ENCODE measurements around the gene PRRT1B.

PRRT1B gene

DNA sequence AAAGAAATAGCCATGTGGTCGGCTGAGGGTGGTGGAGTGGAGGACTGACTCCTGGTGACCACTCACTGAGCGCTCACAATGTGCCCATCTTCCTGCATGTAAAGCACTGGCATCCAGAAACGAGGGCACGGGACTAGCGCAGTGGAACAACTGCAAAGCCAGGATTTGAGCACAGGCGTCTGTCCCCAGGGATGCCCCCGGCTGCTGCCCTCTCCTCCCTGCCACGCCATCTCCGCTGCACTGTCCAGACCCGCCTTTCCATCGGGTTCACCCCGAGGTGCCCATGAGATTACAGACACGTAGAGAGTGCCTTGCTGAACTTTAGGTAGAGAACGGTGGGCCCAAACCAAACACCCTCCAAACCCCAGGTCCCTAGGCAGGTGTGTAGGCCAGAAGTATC, 44.7 kb downstream of the PRRT1B start:
- Histone ChIP-seq H3K9me3 (ENCODE audit: low read length) (no peaks in the 10 kb centered on the region), H3F3A (ENCODE audit: insufficient read depth, low read length) (no peaks in the 10 kb centered on the region), H3K4me2 (ENCODE audit: low read length) (no peak overlapping the region), H3K4me1 (ENCODE audit: insufficient read depth, low read length, severe bottlenecking) (no peaks in the 10 kb centered on the region), H3K36me3 (ENCODE audit: insufficient read depth, low read length) (peaks cover 84% of the 10 kb centered on the region), H3K9me2 (ENCODE audit: low read depth, low read length) (no peaks in the 10 kb centered on the region), H2AFZ (ENCODE audit: low read length) (no peak overlapping the region), H3K4me3 (ENCODE audit: low read depth, low read length, poor library complexity, severe bottlenecking) (no peak overlapping the region), H3K27ac (ENCODE audit: low read depth, low read length, poor library complexity, severe bottlenecking) (no peak overlapping the region), H3K27me3 (ENCODE audit: insufficient read depth, low read length) (no peaks in the 10 kb centered on the region), H3K79me2 (ENCODE audit: insufficient read depth, low read length) (no peaks in the 10 kb centered on the region), H3K9ac (ENCODE audit: low read length) (no peak overlapping the region), H4K20me1 (ENCODE audit: insufficient read depth, low read length) (no peaks in the 10 kb centered on the region)
- TF ChIP-seq, protein P1, sequence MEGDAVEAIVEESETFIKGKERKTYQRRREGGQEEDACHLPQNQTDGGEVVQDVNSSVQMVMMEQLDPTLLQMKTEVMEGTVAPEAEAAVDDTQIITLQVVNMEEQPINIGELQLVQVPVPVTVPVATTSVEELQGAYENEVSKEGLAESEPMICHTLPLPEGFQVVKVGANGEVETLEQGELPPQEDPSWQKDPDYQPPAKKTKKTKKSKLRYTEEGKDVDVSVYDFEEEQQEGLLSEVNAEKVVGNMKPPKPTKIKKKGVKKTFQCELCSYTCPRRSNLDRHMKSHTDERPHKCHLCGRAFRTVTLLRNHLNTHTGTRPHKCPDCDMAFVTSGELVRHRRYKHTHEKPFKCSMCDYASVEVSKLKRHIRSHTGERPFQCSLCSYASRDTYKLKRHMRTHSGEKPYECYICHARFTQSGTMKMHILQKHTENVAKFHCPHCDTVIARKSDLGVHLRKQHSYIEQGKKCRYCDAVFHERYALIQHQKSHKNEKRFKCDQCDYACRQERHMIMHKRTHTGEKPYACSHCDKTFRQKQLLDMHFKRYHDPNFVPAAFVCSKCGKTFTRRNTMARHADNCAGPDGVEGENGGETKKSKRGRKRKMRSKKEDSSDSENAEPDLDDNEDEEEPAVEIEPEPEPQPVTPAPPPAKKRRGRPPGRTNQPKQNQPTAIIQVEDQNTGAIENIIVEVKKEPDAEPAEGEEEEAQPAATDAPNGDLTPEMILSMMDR (IDR thresholded peaks at IDR 0.05; ENCODE audit: low read length) = no peak
- no peak for TF ChIP-seq EZH2 (IDR thresholded peaks at IDR 0.05; ENCODE audit: borderline replicate concordance, low read length)

DNA sequence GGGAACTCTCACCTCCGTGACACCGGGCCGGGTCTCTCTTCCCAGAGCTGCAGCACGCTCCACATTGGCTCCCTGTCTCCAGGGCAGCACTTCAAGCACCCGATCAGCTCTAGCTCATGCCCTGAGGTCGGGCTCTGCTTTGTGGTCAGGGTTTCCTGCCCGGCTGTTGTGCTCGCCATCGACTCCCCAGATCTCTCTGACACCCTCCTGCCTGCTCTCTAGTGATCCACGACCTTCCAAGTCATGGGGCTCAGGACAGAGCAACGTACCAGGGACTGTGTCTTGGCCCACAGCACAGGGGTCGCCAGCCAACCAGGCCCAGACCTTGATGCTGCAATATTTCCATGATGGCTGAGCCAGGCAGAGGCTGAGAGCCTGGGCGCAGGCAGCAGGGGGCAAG, 45.1 kb downstream of the PRRT1B start:
- H2AFZ ChIP-seq (ENCODE audit: low read length) = no peak overlapping the region
- no peaks in the 10 kb centered on the region for H3K9me3 ChIP-seq (ENCODE audit: low read length)
- no peak overlapping the region for H3K4me3 ChIP-seq (ENCODE audit: low read depth, low read length, poor library complexity, severe bottlenecking)
- H3K4me1 ChIP-seq (ENCODE audit: insufficient read depth, low read length, severe bottlenecking) = no peaks in the 10 kb centered on the region
- no peak overlapping the region for H3K9ac ChIP-seq (ENCODE audit: low read length)
- no peak overlapping the region for H3K27ac ChIP-seq (ENCODE audit: low read depth, low read length, poor library complexity, severe bottlenecking)
- no peak overlapping the region for H3K4me2 ChIP-seq (ENCODE audit: low read length)
- H3F3A ChIP-seq (ENCODE audit: insufficient read depth, low read length) = no peaks in the 10 kb centered on the region
- H3K36me3 ChIP-seq (ENCODE audit: insufficient read depth, low read length) = peaks cover 84% of the 10 kb centered on the region
- H3K9me2 ChIP-seq (ENCODE audit: low read depth, low read length) = no peaks in the 10 kb centered on the region
- TF ChIP-seq, protein P1 (IDR thresholded peaks at IDR 0.05; ENCODE audit: low read length) = no peak
- TF ChIP-seq EZH2 (IDR thresholded peaks at IDR 0.05; ENCODE audit: borderline replicate concordance, low read length) = no peak
- H3K27me3 ChIP-seq (ENCODE audit: insufficient read depth, low read length) = no peaks in the 10 kb centered on the region
- H4K20me1 ChIP-seq (ENCODE audit: insufficient read depth, low read length) = no peaks in the 10 kb centered on the region
- H3K79me2 ChIP-seq (ENCODE audit: insufficient read depth, low read length) = no peaks in the 10 kb centered on the region

- no peaks in the 10 kb centered on the region for H3K9me3 ChIP-seq (ENCODE audit: low read length)
Observed at GRCh38 chr9:131590907-131591844, 45.9 kb downstream of the PRRT1B start.

More at GRCh38 chr9:131590907-131591844, 45.9 kb downstream of the PRRT1B start:
- Histone ChIP-seq H3K36me3 (ENCODE audit: insufficient read depth, low read length) (peaks cover 87% of the 10 kb centered on the region), H3K27ac (ENCODE audit: low read depth, low read length, poor library complexity, severe bottlenecking) (no peak overlapping the region), H3K4me2 (ENCODE audit: low read length) (no peak overlapping the region), H3K9ac (ENCODE audit: low read length) (no peak overlapping the region), H3F3A (ENCODE audit: insufficient read depth, low read length) (no peaks in the 10 kb centered on the region), H3K27me3 (ENCODE audit: insufficient read depth, low read length) (no peaks in the 10 kb centered on the region), H3K4me3 (ENCODE audit: low read depth, low read length, poor library complexity, severe bottlenecking) (no peak overlapping the region), H3K9me2 (ENCODE audit: low read depth, low read length) (no peaks in the 10 kb centered on the region), H4K20me1 (ENCODE audit: insufficient read depth, low read length) (no peaks in the 10 kb centered on the region), H3K4me1 (ENCODE audit: insufficient read depth, low read length, severe bottlenecking) (no peaks in the 10 kb centered on the region), H3K79me2 (ENCODE audit: insufficient read depth, low read length) (no peaks in the 10 kb centered on the region), H2AFZ (ENCODE audit: low read length) (no peak overlapping the region)
- TF ChIP-seq, protein P1 (IDR thresholded peaks at IDR 0.05; ENCODE audit: low read length) = peak; percentile 79
- TF ChIP-seq EZH2 (IDR thresholded peaks at IDR 0.05; ENCODE audit: borderline replicate concordance, low read length) = no peak

Data from OCI-LY1 (cell line).